GM23338 (cell line): ENCODE results near the gene TMEM178A. TPM values are rescaled to one million over a fixed set of nuclear protein-coding genes. Genes with fewer than 3 reads are reported as not detected.

ENCODE experiments used
- ATAC-seq: fragments of 200-7000 bp; cut with Tn5 transposase; 3 replicates; pipeline ENCODE4 v1.9.1; 2020
- DNase-seq: peaks from one replicate; pipeline ENCODE4 v3.0.0-alpha.2; 2015; ENCODE audit warnings: low spot score
- H2AFZ ChIP-seq: fragments of 200-600 bp; sonication (generic); 2 replicates; pipeline ENCODE4 v1.8.0; 2016; ENCODE audit warnings: antibody characterized with exemption, mild to moderate bottlenecking, moderate library complexity
- H3F3A ChIP-seq: fragments of 200-600 bp; sonication (generic); replicated peaks from 2 replicates; pipeline ENCODE4 v1.8.0; 2017; ENCODE audit warnings: antibody characterized with exemption, mixed run types, low read depth
- H3K27ac ChIP-seq: fragments of 200-600 bp; sonication (generic); 2 replicates; pipeline ENCODE4 v1.6.1; 2016; ENCODE audit warnings: low read depth
- H3K27me3 ChIP-seq: fragments of 200-600 bp; sonication (generic); 2 replicates; pipeline ENCODE4 v1.8.0; 2016; ENCODE audit warnings: mild to moderate bottlenecking, mixed run types, moderate library complexity; ENCODE audit not compliant: insufficient read depth
- H3K36me3 ChIP-seq: fragments of 200-600 bp; sonication (generic); 2 replicates; pipeline ENCODE4 v1.8.0; 2016; ENCODE audit warnings: mild to moderate bottlenecking; ENCODE audit not compliant: insufficient read depth
- H3K4me1 ChIP-seq: fragments of 200-600 bp; sonication (generic); 2 replicates; pipeline ENCODE4 v1.8.0; 2016; ENCODE audit warnings: mild to moderate bottlenecking, moderate library complexity; ENCODE audit not compliant: insufficient read depth
- H3K4me2 ChIP-seq: fragments of 200-600 bp; sonication (generic); 2 replicates; pipeline ENCODE4 v1.7.1; 2017; ENCODE audit warnings: mixed run types
- H3K4me3 ChIP-seq: fragments of 200-600 bp; sonication (generic); 2 replicates; pipeline ENCODE4 v1.6.1; 2016; ENCODE audit warnings: mixed run types
- H3K79me2 ChIP-seq: fragments of 200-600 bp; sonication (generic); replicated peaks from 2 replicates; pipeline ENCODE4 v1.8.0; 2017; ENCODE audit warnings: mild to moderate bottlenecking; ENCODE audit not compliant: insufficient read depth
- H3K9me2 ChIP-seq: fragments of 200-600 bp; sonication (generic); 2 replicates; pipeline ENCODE4 v1.8.0; 2017; ENCODE audit not compliant: insufficient read depth
- H4K20me1 ChIP-seq: fragments of 200-600 bp; sonication (generic); replicated peaks from 2 replicates; pipeline ENCODE4 v1.8.0; 2017; ENCODE audit warnings: mild to moderate bottlenecking; ENCODE audit not compliant: insufficient read depth
- H3K27ac Mint-ChIP-seq: 2 replicates; pipeline ENCODE4 v1.8.0; 2020; ENCODE audit warnings: inconsistent platforms, mild to moderate bottlenecking, moderate library complexity, mixed read lengths
- H3K27me3 Mint-ChIP-seq: 3 replicates; pipeline ENCODE4 v1.8.0; 2022; ENCODE audit warnings: low read depth, mild to moderate bottlenecking, moderate library complexity, mixed read lengths, inconsistent platforms; ENCODE audit not compliant: insufficient read depth, poor library complexity
- H3K36me3 Mint-ChIP-seq: 3 replicates; pipeline ENCODE4 v1.8.0; 2021; ENCODE audit warnings: low read depth, mild to moderate bottlenecking, inconsistent platforms, moderate library complexity, mixed read lengths
- H3K4me1 Mint-ChIP-seq: 3 replicates; pipeline ENCODE4 v1.8.0; 2020; ENCODE audit warnings: mild to moderate bottlenecking, inconsistent platforms, mixed read lengths
- H3K4me3 Mint-ChIP-seq: 3 replicates; pipeline ENCODE4 v1.8.0; 2021; ENCODE audit warnings: moderate library complexity, mild to moderate bottlenecking, inconsistent platforms, mixed read lengths
- H3K9me3 Mint-ChIP-seq: 3 replicates; pipeline ENCODE4 v1.8.0; 2020; ENCODE audit warnings: moderate library complexity, mild to moderate bottlenecking, inconsistent platforms, mixed read lengths
- CREB1 ChIP-seq: fragments of 250-450 bp; sonication (Bioruptor Pico); IDR thresholded peaks from 2 replicates; pipeline ENCODE4 v1.5.0; 2020; ENCODE audit warnings: low read depth, mild to moderate bottlenecking, moderate library complexity
- EZH2 ChIP-seq: fragments of 200-600 bp; sonication (generic); IDR thresholded peaks from one replicate; pipeline ENCODE4 v1.8.0; 2017; ENCODE audit warnings: antibody characterized with exemption, mild to moderate bottlenecking, low read depth; ENCODE audit not compliant: unreplicated experiment
- EZH2phosphoT487 ChIP-seq: fragments of 200-600 bp; sonication (generic); IDR thresholded peaks from one replicate; pipeline ENCODE4 v1.8.1; 2018; ENCODE audit warnings: antibody characterized with exemption; ENCODE audit not compliant: unreplicated experiment
- NANOG ChIP-seq: IDR thresholded peaks from 2 replicates; pipeline ENCODE4 v1.6.1; 2016; ENCODE audit warnings: antibody characterized with exemption, borderline replicate concordance
- STAT1 ChIP-seq: IDR thresholded peaks from one replicate; pipeline ENCODE4 v1.6.1; 2016; ENCODE audit warnings: antibody characterized with exemption; ENCODE audit not compliant: unreplicated experiment
- ZNF114 ChIP-seq: fragments of 250-450 bp; sonication (Bioruptor Pico); IDR thresholded peaks from 2 replicates; pipeline ENCODE4 v1.5.0; 2020; ENCODE audit warnings: mild to moderate bottlenecking, moderate library complexity
- ZNF331 ChIP-seq: fragments of 250-450 bp; sonication (Bioruptor Pico); IDR thresholded peaks from 2 replicates; pipeline ENCODE4 v1.5.0; 2020; ENCODE audit warnings: low read depth, mild to moderate bottlenecking, moderate library complexity
- polyA plus RNA-seq: library from polyadenylated mRNA; unstranded; fragments of >200 nt; fragmentation: Nextera tagmentation; extraction: Ambion mirVana; gene quantifications from 2 replicates; pipeline ENCODE4 v1.2.1, GENCODE V29; 2016
- total RNA-seq: library from RNA; depleted of rRNA; stranded (reverse); fragments of >200 nt; shearing (Covaris generic); gene quantifications from 2 replicates; pipeline ENCODE4 v1.2.3, GENCODE V29; 2014
- TF ChIP-seq, protein P1 (sequence below): IDR thresholded peaks from 2 replicates; pipeline ENCODE4 v1.6.1; 2016; ENCODE audit warnings: antibody characterized with exemption
- TF ChIP-seq, protein P2 (sequence below), 2 experiments: fragments of 200-600 bp in 1 of 2; sonication (generic) in 1 of 2; conservative IDR thresholded peaks; 2 replicates each; pipeline versions ENCODE4 v1.5.1 to v1.6.1; 2016 to 2017; ENCODE audit warnings: antibody characterized with exemption in 2 of 2, low read depth in 2 of 2, mild to moderate bottlenecking in 2 of 2, moderate library complexity in 1 of 2
- TF ChIP-seq, protein P3 (sequence below): fragments of 250-450 bp; sonication (Bioruptor Pico); IDR thresholded peaks from 2 replicates; pipeline ENCODE4 v1.5.0; 2020; ENCODE audit warnings: mild to moderate bottlenecking, moderate library complexity

TMEM178A gene
- total and polyA plus RNA-seq, 2 experiments from 2014 or later: 10.3 to 12.3 TPM

DNA sequence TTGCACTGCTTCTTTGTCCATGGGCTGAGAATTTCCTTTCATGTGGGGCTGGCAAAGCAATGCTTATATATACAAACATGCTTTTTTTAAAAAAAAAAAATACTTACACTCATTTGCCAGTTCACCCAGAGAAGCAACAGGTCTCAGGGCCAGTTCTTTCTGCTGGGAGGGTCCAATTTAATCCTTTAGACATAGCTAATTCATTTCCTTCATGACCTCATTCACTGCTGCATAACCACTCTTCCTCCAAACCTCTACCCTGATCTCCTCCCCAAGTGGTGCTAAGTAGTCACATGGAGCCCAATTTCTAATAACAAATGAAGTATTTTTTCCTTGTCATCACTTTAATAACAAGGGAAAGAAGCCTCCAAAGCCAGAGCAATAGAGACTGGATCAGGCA lies 17.1 kb upstream of the TMEM178A start:
- DNase-seq (no peak), ATAC-seq (no peak)
- Mint-ChIP-seq H3K27ac (no peak overlapping the region), H3K36me3 (no peaks in the 10 kb centered on the region), H3K4me3 (no peak overlapping the region), H3K27me3 (peaks cover 9% of the 10 kb centered on the region), H3K4me1 (peaks cover 26% of the 10 kb centered on the region), H3K9me3 (no peaks in the 10 kb centered on the region; the same call in 1 of the 3 replicates)
- no peak for TF ChIP-seq STAT1
- TF ChIP-seq, protein P1, sequence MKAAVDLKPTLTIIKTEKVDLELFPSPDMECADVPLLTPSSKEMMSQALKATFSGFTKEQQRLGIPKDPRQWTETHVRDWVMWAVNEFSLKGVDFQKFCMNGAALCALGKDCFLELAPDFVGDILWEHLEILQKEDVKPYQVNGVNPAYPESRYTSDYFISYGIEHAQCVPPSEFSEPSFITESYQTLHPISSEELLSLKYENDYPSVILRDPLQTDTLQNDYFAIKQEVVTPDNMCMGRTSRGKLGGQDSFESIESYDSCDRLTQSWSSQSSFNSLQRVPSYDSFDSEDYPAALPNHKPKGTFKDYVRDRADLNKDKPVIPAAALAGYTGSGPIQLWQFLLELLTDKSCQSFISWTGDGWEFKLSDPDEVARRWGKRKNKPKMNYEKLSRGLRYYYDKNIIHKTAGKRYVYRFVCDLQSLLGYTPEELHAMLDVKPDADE: no peak
- TF ChIP-seq EZH2phosphoT487: no peak
- TF ChIP-seq, protein P2, sequence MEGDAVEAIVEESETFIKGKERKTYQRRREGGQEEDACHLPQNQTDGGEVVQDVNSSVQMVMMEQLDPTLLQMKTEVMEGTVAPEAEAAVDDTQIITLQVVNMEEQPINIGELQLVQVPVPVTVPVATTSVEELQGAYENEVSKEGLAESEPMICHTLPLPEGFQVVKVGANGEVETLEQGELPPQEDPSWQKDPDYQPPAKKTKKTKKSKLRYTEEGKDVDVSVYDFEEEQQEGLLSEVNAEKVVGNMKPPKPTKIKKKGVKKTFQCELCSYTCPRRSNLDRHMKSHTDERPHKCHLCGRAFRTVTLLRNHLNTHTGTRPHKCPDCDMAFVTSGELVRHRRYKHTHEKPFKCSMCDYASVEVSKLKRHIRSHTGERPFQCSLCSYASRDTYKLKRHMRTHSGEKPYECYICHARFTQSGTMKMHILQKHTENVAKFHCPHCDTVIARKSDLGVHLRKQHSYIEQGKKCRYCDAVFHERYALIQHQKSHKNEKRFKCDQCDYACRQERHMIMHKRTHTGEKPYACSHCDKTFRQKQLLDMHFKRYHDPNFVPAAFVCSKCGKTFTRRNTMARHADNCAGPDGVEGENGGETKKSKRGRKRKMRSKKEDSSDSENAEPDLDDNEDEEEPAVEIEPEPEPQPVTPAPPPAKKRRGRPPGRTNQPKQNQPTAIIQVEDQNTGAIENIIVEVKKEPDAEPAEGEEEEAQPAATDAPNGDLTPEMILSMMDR (conservative IDR thresholded peaks at IDR 0.05; ENCODE audit: low read depth in 2 of 2): no peak
- no peak for TF ChIP-seq NANOG
- TF ChIP-seq ZNF114: no peak
- TF ChIP-seq, protein P3, sequence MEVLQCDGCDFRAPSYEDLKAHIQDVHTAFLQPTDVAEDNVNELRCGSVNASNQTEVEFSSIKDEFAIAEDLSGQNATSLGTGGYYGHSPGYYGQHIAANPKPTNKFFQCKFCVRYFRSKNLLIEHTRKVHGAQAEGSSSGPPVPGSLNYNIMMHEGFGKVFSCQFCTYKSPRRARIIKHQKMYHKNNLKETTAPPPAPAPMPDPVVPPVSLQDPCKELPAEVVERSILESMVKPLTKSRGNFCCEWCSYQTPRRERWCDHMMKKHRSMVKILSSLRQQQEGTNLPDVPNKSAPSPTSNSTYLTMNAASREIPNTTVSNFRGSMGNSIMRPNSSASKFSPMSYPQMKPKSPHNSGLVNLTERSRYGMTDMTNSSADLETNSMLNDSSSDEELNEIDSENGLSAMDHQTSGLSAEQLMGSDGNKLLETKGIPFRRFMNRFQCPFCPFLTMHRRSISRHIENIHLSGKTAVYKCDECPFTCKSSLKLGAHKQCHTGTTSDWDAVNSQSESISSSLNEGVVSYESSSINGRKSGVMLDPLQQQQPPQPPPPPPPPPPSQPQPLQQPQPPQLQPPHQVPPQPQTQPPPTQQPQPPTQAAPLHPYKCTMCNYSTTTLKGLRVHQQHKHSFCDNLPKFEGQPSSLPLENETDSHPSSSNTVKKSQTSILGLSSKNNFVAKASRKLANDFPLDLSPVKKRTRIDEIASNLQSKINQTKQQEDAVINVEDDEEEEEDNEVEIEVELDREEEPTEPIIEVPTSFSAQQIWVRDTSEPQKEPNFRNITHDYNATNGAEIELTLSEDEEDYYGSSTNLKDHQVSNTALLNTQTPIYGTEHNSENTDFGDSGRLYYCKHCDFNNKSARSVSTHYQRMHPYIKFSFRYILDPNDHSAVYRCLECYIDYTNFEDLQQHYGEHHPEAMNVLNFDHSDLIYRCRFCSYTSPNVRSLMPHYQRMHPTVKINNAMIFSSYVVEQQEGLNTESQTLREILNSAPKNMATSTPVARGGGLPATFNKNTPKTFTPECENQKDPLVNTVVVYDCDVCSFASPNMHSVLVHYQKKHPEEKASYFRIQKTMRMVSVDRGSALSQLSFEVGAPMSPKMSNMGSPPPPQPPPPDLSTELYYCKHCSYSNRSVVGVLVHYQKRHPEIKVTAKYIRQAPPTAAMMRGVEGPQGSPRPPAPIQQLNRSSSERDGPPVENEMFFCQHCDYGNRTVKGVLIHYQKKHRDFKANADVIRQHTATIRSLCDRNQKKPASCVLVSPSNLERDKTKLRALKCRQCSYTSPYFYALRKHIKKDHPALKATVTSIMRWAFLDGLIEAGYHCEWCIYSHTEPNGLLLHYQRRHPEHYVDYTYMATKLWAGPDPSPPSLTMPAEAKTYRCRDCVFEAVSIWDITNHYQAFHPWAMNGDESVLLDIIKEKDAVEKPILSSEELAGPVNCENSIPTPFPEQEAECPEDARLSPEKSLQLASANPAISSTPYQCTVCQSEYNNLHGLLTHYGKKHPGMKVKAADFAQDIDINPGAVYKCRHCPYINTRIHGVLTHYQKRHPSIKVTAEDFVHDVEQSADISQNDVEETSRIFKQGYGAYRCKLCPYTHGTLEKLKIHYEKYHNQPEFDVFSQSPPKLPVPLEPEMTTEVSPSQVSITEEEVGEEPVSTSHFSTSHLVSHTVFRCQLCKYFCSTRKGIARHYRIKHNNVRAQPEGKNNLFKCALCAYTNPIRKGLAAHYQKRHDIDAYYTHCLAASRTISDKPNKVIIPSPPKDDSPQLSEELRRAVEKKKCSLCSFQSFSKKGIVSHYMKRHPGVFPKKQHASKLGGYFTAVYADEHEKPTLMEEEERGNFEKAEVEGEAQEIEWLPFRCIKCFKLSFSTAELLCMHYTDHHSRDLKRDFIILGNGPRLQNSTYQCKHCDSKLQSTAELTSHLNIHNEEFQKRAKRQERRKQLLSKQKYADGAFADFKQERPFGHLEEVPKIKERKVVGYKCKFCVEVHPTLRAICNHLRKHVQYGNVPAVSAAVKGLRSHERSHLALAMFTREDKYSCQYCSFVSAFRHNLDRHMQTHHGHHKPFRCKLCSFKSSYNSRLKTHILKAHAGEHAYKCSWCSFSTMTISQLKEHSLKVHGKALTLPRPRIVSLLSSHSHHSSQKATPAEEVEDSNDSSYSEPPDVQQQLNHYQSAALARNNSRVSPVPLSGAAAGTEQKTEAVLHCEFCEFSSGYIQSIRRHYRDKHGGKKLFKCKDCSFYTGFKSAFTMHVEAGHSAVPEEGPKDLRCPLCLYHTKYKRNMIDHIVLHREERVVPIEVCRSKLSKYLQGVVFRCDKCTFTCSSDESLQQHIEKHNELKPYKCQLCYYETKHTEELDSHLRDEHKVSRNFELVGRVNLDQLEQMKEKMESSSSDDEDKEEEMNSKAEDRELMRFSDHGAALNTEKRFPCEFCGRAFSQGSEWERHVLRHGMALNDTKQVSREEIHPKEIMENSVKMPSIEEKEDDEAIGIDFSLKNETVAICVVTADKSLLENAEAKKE: no peak
- no peak for TF ChIP-seq ZNF331 (CRISPR knock-in tag)
- no peak for TF ChIP-seq EZH2
- no peak for TF ChIP-seq CREB1 (CRISPR knock-in tag)
- Histone ChIP-seq H2AFZ (no peak overlapping the region), H3K27me3 (no peaks in the 10 kb centered on the region), H3K4me1 (peaks cover 20% of the 10 kb centered on the region), H4K20me1 (no peaks in the 10 kb centered on the region; the same call in 1 of the 2 replicates), H3K36me3 (no peaks in the 10 kb centered on the region), H3K4me2 (peak overlapping the region; percentile 54; the same call in 1 of the 2 replicates), H3K4me3 (no peak overlapping the region), H3K79me2 (no peaks in the 10 kb centered on the region), H3K9me2 (peaks cover 6% of the 10 kb centered on the region; the same call in 1 of the 2 replicates), H3K27ac (no peak overlapping the region), H3F3A (no peaks in the 10 kb centered on the region)
